SK-N-SH (cell line): ENCODE results near the gene BNC2. TPM values are rescaled to one million over a fixed set of nuclear protein-coding genes. Genes with fewer than 3 reads are reported as not detected.

Experiments used
- CTCF ChIA-PET: fragments of 300-600, 350-600 bp; formaldehyde crosslinking; extraction: SDS; loops from one replicate; lab custom pipeline; 2021; lab: Yijun Ruan, JAX
- POLR2A ChIA-PET: fragments of 350-600 bp; sonication (Branson Sonifier 250); formaldehyde crosslinking; extraction: SDS; loops from one replicate; lab custom pipeline; 2020; ENCODE audit warnings: antibody characterized with exemption, inconsistent platforms; lab: Yijun Ruan, JAX
- DNase-seq: peaks from one replicate; pipeline ENCODE4 v3.0.0; 2012
- H2AFZ ChIP-seq: fragments of 200-600 bp; sonication (generic); 2 replicates; pipeline ENCODE4 v1.8.1; 2016; ENCODE audit warnings: antibody characterized with exemption, mild to moderate bottlenecking, low read depth
- H3F3A ChIP-seq: fragments of 200-600 bp; sonication (generic); replicated peaks from 2 replicates; pipeline ENCODE3; 2016; ENCODE audit warnings: antibody characterized with exemption, mild to moderate bottlenecking; ENCODE audit not compliant: insufficient read depth
- H3K27ac ChIP-seq, 2 experiments: fragments of 200-500 bp in 1 of 2; fragments of 200-600 bp in 1 of 2; sonication (Bioruptor generic) in 1 of 2; sonication (generic), shearing (Covaris generic) in 1 of 2; 2 replicates each; pipeline versions ENCODE4 v1.5.1 to v1.6.1; 2014 to 2016; ENCODE audit warnings: low read depth in 2 of 2, inconsistent platforms in 1 of 2, low read length in 1 of 2, mild to moderate bottlenecking in 1 of 2, mixed read lengths in 1 of 2
- H3K27me3 ChIP-seq: fragments of 200-600 bp; sonication (generic), shearing (Covaris generic); 2 replicates; pipeline ENCODE4 v1.6.1; 2016; ENCODE audit warnings: mixed run types; ENCODE audit not compliant: insufficient read depth
- H3K36me3 ChIP-seq, 2 experiments: fragments of 200-500 bp in 1 of 2; fragments of 200-600 bp in 1 of 2; sonication (Bioruptor generic) in 1 of 2; sonication (generic) in 1 of 2; replicated peaks in 1 of 2; 2 replicates each; pipeline versions ENCODE3 to v1.5.1; 2014 to 2016; ENCODE audit warnings: low read length in 1 of 2, mild to moderate bottlenecking in 1 of 2; ENCODE audit not compliant: insufficient read depth in 2 of 2, control insufficient read depth in 1 of 2
- H3K4me1 ChIP-seq, 2 experiments: fragments of 200-500 bp in 1 of 2; fragments of 200-600 bp in 1 of 2; sonication (Bioruptor generic) in 1 of 2; sonication (generic), shearing (Covaris generic) in 1 of 2; 2 replicates each; pipeline versions ENCODE4 v1.5.1 to v1.6.1; 2014 to 2016; ENCODE audit warnings: low read depth in 1 of 2, low read length in 1 of 2, mixed run types in 1 of 2; ENCODE audit not compliant: insufficient read depth in 2 of 2, control insufficient read depth in 1 of 2
- H3K4me2 ChIP-seq: fragments of 200-600 bp; sonication (generic), shearing (Covaris generic); 2 replicates; pipeline ENCODE4 v1.6.1; 2017; ENCODE audit warnings: mixed run types
- H3K4me3 ChIP-seq, 2 experiments: fragments of 200-500 bp in 1 of 2; fragments of 200-600 bp in 1 of 2; sonication (Bioruptor generic) in 1 of 2; sonication (generic), shearing (Covaris generic) in 1 of 2; 2 replicates each; pipeline versions ENCODE4 v1.5.1 to v1.8.1; 2014 to 2016; ENCODE audit warnings: low read depth in 2 of 2, inconsistent platforms in 1 of 2, low read length in 1 of 2, mild to moderate bottlenecking in 1 of 2, mixed read lengths in 1 of 2, moderate library complexity in 1 of 2
- H3K79me2 ChIP-seq: fragments of 200-600 bp; sonication (generic); 2 replicates; pipeline ENCODE4 v1.8.1; 2017; ENCODE audit warnings: mild to moderate bottlenecking; ENCODE audit not compliant: insufficient read depth
- H3K9ac ChIP-seq: fragments of 200-600 bp; sonication (generic); 2 replicates; pipeline ENCODE4 v1.6.1; 2017; ENCODE audit warnings: mixed run types
- H3K9me2 ChIP-seq: fragments of 200-600 bp; sonication (generic); 2 replicates; pipeline ENCODE4 v1.6.1; 2017; ENCODE audit warnings: mixed run types
- H3K9me3 ChIP-seq: fragments of 200-600 bp; sonication (generic); 2 replicates; pipeline ENCODE4 v1.6.1; 2017; ENCODE audit warnings: mixed run types, mild to moderate bottlenecking, moderate library complexity
- H4K20me1 ChIP-seq: fragments of 200-600 bp; sonication (generic); 2 replicates; pipeline ENCODE4 v1.6.1; 2017; ENCODE audit warnings: mild to moderate bottlenecking, mixed run types; ENCODE audit not compliant: insufficient read depth
- ELF1 ChIP-seq: IDR thresholded peaks from 2 replicates; pipeline ENCODE4 v1.4.0; 2012
- FOSL2 ChIP-seq: IDR thresholded peaks from 2 replicates; pipeline ENCODE4 v1.4.0; 2012; ENCODE audit warnings: low read depth, mild to moderate bottlenecking, moderate library complexity, borderline replicate concordance
- FOXJ3 ChIP-seq: sonication (generic); formaldehyde crosslinking; IDR thresholded peaks from 2 replicates; pipeline ENCODE4 v1.5.1; 2020; ENCODE audit warnings: mild to moderate bottlenecking, missing genetic modification reagents
- FOXM1 ChIP-seq: IDR thresholded peaks from 2 replicates; pipeline ENCODE4 v1.4.0; 2012; ENCODE audit warnings: low read depth, mild to moderate bottlenecking
- GABPA ChIP-seq: IDR thresholded peaks from 2 replicates; pipeline ENCODE4 v1.4.0; 2012; ENCODE audit warnings: low read depth, mild to moderate bottlenecking
- GATA2 ChIP-seq: sonication (generic); formaldehyde crosslinking; IDR thresholded peaks from 2 replicates; pipeline ENCODE4 v1.5.0; 2020; ENCODE audit warnings: mild to moderate bottlenecking, missing genetic modification reagents
- MXI1 ChIP-seq: IDR thresholded peaks from 2 replicates; pipeline ENCODE4 v1.6.1; 2012; ENCODE audit warnings: mild to moderate bottlenecking, low read depth, low read length, improper control_type of control experiment
- NFIC ChIP-seq: IDR thresholded peaks from 2 replicates; pipeline ENCODE4 v1.4.0; 2012; ENCODE audit warnings: borderline replicate concordance
- NRF1 ChIP-seq: IDR thresholded peaks from 2 replicates; pipeline ENCODE4 v1.6.1; 2012; ENCODE audit warnings: low read depth, mild to moderate bottlenecking, low read length
- POLR2AphosphoS5 ChIP-seq: IDR thresholded peaks from 2 replicates; pipeline ENCODE4 v1.6.1; 2012; ENCODE audit warnings: low read depth, low read length
- RXRA ChIP-seq: IDR thresholded peaks from 2 replicates; pipeline ENCODE4 v1.4.0; 2012; ENCODE audit warnings: low read depth, mild to moderate bottlenecking, borderline replicate concordance
- SIN3A ChIP-seq: IDR thresholded peaks from 2 replicates; pipeline ENCODE4 v1.6.1; 2012; ENCODE audit warnings: low read depth, mild to moderate bottlenecking, low read length, moderate library complexity, borderline replicate concordance
- SMC3 ChIP-seq: IDR thresholded peaks from 2 replicates; pipeline ENCODE4 v1.6.1; 2012; ENCODE audit warnings: low read depth, low read length, improper control_type of control experiment
- TEAD4 ChIP-seq: IDR thresholded peaks from 2 replicates; pipeline ENCODE4 v1.4.0; 2012; ENCODE audit warnings: mild to moderate bottlenecking, borderline replicate concordance; ENCODE audit not compliant: insufficient read depth
- WGBS: methylation state at CpG from one replicate; pipeline ENCODE4 v1.1.6; 2017; ENCODE audit warnings: low lambda C conversion rate; 5-methylcytosine and 5-hydroxymethylcytosine counted together
- polyA plus RNA-seq, 3 experiments: library from polyadenylated mRNA; depleted of rRNA; stranded (reverse); fragments of >200 nt; gene quantifications; 2 replicates each; pipeline ENCODE4 v1.2.3, GENCODE V29; 2012
- TF ChIP-seq, protein P1 (sequence below): IDR thresholded peaks from 2 replicates; pipeline ENCODE4 v1.4.0; 2012; ENCODE audit warnings: low read depth, borderline replicate concordance
- TF ChIP-seq, protein P2 (sequence below): fragments of 150-350 bp; IDR thresholded peaks from 2 replicates; pipeline ENCODE4 v1.6.1; 2017; ENCODE audit warnings: antibody characterized with exemption, low read length, low read depth, borderline replicate concordance
- TF ChIP-seq, protein P3 (sequence below): fragments of 150-350 bp; IDR thresholded peaks from 2 replicates; pipeline ENCODE4 v1.6.1; 2016; ENCODE audit warnings: mild to moderate bottlenecking, low read depth, low read length
- TF ChIP-seq, protein P4 (sequence below): IDR thresholded peaks from 2 replicates; pipeline ENCODE4 v1.6.1; 2012; ENCODE audit warnings: mild to moderate bottlenecking, low read depth, low read length, moderate library complexity
- TF ChIP-seq, protein P5 (sequence below): IDR thresholded peaks from 2 replicates; pipeline ENCODE4 v1.4.0; 2012; ENCODE audit warnings: low read depth

BNC2 gene
- polyA plus RNA-seq, 1 of the 3 experiments (the other 2 are of a cell fraction): 8.8 TPM

DNA sequence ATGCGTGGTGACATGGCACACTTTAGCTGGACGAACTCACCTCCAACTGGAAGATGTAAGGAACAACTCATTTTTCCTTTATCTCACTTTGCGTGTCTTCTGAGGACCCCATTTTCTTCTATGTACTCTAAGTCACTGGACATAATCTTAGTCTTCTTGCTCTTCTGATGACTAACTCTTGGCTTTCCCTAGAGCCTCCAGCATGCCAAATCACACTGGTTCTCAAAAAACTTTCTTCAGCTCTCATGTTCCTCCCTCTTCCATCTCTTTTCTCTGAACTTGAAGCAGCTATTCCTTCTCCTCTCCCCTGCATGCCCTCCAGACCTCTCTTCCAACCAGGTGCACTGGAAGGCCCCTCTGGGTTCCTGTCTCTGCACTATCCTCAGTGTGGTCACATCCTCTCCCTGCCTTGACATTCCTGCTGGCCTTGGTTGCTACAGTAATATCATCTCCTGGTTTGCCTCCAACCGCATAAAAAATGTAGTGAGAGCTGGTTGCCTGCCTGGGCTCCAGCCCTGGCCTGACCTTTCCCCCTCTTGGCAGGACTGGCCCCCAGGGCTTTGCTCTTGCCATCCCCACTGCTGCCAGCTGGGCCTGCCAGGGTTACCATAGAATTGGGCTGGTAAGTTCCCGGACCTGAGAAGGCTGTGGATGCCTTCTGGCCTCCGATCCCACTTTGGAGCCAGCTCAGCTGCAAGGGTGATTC is 44.8 kb upstream of the BNC2 start:
- no peak for DNase-seq
- H3F3A ChIP-seq: no peaks in the 10 kb centered on the region
- ChIA-PET POLR2A (no interaction called here), CTCF (interaction anchor here (1.0 kb wide), 1 partner anchor 10 kb away, joined by 4 read pairs; no protein-coding TSS in a partner anchor)
- no peak overlapping the region for H3K4me2 ChIP-seq
- H4K20me1 ChIP-seq: no peaks in the 10 kb centered on the region
- no peak overlapping the region for H2AFZ ChIP-seq
- no peak overlapping the region for H3K9ac ChIP-seq
- TF ChIP-seq NRF1 (no peak), SMC3 (no peak), FOXJ3 (CRISPR knock-in tag) (no peak), GATA2 (no peak), POLR2AphosphoS5 (no peak), FOXM1 (no peak), ELF1 (no peak), FOSL2 (no peak), NFIC (no peak), MXI1 (no peak)
- TF ChIP-seq, protein P1, sequence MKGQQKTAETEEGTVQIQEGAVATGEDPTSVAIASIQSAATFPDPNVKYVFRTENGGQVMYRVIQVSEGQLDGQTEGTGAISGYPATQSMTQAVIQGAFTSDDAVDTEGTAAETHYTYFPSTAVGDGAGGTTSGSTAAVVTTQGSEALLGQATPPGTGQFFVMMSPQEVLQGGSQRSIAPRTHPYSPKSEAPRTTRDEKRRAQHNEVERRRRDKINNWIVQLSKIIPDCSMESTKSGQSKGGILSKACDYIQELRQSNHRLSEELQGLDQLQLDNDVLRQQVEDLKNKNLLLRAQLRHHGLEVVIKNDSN: no peak
- WGBS: 88% methylated on average over 5 of the region's 6 CpGs
- no peak overlapping the region for H3K4me3 ChIP-seq
- no peaks in the 10 kb centered on the region for H3K79me2 ChIP-seq
- H3K9me3 ChIP-seq: no peaks in the 10 kb centered on the region
- no peaks in the 10 kb centered on the region for H3K27me3 ChIP-seq
- H3K9me2 ChIP-seq: no peaks in the 10 kb centered on the region
- H3K36me3 ChIP-seq: no peaks in the 10 kb centered on the region
- no peak overlapping the region for H3K27ac ChIP-seq
- H3K4me1 ChIP-seq: no peaks in the 10 kb centered on the region

DNA sequence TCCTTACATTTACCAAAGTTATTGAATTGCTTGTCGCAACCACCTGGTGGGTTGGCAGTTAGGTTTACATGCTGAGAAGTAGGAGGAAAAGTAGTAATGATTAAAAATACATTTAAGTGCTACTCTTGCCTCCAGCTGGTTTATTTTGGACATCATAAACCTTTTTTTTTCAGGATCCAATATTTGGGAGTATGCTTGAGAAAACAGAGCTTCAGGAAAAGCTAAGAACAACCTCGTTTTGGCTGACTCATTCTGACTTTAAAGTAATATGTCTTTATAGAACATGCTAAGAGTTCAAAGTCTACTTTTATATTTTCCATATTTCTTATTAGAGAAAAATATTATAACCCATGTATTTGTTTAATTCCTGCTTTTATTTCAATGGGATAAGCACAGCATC is 41.7 kb upstream of the BNC2 start:
- H2AFZ ChIP-seq: no peak overlapping the region
- H3K36me3 ChIP-seq: no peaks in the 10 kb centered on the region
- no peak overlapping the region for H3K4me3 ChIP-seq
- no peaks in the 10 kb centered on the region for H3F3A ChIP-seq
- TF ChIP-seq ELF1 (no peak), TEAD4 (no peak), GATA2 (no peak), RXRA (no peak), GABPA (no peak), SIN3A (no peak), MXI1 (no peak), SMC3 (no peak)
- TF ChIP-seq, protein P2, sequence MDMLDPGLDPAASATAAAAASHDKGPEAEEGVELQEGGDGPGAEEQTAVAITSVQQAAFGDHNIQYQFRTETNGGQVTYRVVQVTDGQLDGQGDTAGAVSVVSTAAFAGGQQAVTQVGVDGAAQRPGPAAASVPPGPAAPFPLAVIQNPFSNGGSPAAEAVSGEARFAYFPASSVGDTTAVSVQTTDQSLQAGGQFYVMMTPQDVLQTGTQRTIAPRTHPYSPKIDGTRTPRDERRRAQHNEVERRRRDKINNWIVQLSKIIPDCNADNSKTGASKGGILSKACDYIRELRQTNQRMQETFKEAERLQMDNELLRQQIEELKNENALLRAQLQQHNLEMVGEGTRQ: no peak
- TF ChIP-seq, protein P3, sequence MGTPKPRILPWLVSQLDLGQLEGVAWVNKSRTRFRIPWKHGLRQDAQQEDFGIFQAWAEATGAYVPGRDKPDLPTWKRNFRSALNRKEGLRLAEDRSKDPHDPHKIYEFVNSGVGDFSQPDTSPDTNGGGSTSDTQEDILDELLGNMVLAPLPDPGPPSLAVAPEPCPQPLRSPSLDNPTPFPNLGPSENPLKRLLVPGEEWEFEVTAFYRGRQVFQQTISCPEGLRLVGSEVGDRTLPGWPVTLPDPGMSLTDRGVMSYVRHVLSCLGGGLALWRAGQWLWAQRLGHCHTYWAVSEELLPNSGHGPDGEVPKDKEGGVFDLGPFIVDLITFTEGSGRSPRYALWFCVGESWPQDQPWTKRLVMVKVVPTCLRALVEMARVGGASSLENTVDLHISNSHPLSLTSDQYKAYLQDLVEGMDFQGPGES: no peak
- TF ChIP-seq, protein P1: no peak
- TF ChIP-seq, protein P4, sequence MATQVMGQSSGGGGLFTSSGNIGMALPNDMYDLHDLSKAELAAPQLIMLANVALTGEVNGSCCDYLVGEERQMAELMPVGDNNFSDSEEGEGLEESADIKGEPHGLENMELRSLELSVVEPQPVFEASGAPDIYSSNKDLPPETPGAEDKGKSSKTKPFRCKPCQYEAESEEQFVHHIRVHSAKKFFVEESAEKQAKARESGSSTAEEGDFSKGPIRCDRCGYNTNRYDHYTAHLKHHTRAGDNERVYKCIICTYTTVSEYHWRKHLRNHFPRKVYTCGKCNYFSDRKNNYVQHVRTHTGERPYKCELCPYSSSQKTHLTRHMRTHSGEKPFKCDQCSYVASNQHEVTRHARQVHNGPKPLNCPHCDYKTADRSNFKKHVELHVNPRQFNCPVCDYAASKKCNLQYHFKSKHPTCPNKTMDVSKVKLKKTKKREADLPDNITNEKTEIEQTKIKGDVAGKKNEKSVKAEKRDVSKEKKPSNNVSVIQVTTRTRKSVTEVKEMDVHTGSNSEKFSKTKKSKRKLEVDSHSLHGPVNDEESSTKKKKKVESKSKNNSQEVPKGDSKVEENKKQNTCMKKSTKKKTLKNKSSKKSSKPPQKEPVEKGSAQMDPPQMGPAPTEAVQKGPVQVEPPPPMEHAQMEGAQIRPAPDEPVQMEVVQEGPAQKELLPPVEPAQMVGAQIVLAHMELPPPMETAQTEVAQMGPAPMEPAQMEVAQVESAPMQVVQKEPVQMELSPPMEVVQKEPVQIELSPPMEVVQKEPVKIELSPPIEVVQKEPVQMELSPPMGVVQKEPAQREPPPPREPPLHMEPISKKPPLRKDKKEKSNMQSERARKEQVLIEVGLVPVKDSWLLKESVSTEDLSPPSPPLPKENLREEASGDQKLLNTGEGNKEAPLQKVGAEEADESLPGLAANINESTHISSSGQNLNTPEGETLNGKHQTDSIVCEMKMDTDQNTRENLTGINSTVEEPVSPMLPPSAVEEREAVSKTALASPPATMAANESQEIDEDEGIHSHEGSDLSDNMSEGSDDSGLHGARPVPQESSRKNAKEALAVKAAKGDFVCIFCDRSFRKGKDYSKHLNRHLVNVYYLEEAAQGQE: no peak
- TF ChIP-seq, protein P5, sequence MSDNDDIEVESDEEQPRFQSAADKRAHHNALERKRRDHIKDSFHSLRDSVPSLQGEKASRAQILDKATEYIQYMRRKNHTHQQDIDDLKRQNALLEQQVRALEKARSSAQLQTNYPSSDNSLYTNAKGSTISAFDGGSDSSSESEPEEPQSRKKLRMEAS: no peak
- no peak for DNase-seq
- no peaks in the 10 kb centered on the region for H3K4me1 ChIP-seq
- no peaks in the 10 kb centered on the region for H3K9me3 ChIP-seq
- H3K4me2 ChIP-seq: no peak overlapping the region
- no peaks in the 10 kb centered on the region for H3K79me2 ChIP-seq
- H4K20me1 ChIP-seq: no peaks in the 10 kb centered on the region
- no peak overlapping the region for H3K9ac ChIP-seq
- H3K9me2 ChIP-seq: no peaks in the 10 kb centered on the region
- no peak overlapping the region for H3K27ac ChIP-seq
- POLR2A ChIA-PET: no interaction called here
- CTCF ChIA-PET: interaction anchor here (0.6 kb wide), 1 partner anchor 231 kb away, joined by 4 read pairs; no protein-coding TSS in a partner anchor
- 74% methylated on average over 2 of the region's 2 CpGs for WGBS
- H3K27me3 ChIP-seq: no peaks in the 10 kb centered on the region
